ENCODE results near the gene TP63. TPM values are rescaled to one million over a fixed set of nuclear protein-coding genes. Genes with fewer than 3 reads are reported as not detected.

TP63 gene
- total RNA-seq, 2 donors from 2014 or later: 1.6 to 2.3 TPM

DNA sequence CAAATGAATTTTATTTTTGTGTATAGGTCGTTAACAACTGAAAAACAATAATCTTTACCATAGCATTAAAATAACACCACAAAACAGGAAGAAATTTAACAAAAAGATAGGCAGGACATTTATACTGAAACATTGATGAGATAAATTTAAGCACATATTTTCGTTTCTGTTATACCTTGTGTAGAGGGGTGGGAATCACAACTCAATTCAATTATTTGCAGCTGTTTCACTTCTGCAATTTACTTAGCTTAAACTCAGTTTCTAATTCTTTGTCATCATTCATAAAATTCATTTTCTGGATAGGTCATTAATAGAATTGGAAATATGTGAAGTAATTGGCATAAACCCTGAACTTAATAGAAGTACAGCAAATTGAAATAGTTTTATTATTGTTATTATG, 42.3 kb downstream of the TP63 start:
- Mint-ChIP-seq H3K4me3 (no peak overlapping the region), H3K9me3 (peaks cover 0 to 2% of the 10 kb centered on the region in 2 donors), H3K4me1 (ENCODE audit: low read depth) (no peaks in the 10 kb centered on the region), H3K27me3 (ENCODE audit: low read depth) (peaks cover 21% of the 10 kb centered on the region), H3K27ac (no peak overlapping the region), H3K36me3 (ENCODE audit: insufficient read depth in 2 of 2) (no peaks in the 10 kb centered on the region)
- no peak for DNase-seq
- no peak for ATAC-seq (replicated peaks in 1 of 2)

DNA sequence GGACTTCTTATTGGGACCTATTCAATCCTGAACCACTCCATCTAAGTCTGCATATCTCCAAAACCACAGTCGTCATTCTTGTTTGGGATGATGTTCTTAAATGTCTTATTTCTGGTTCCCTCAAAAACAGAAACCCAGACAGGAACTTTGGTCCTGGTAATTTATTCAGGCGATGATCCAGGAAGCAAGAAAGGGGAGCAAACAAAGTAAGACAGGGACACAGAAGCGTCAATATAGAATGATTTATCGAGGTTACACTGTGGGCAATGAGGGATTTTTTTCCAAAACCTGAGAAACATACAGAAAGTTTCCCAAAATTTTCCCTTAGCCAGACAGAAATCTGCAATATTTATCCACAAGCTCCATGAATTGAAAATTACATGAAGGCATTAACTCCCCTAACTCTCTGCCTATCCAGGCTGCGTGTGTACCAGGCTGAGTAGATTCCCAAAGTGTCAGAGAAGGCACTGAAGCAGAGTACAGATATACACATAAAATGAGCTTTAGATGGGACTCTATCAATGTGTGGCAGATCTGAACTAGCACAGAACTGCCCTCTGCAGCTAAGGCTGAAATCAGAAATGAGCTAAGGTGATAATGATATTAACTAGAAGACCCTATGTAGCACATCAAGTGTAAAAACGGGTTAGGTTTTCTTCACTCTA, 43.2 kb downstream of the TP63 start:
- Mint-ChIP-seq H3K4me3 (no peak overlapping the region), H3K4me1 (ENCODE audit: low read depth) (no peaks in the 10 kb centered on the region), H3K36me3 (ENCODE audit: insufficient read depth in 2 of 2) (peaks cover 0 to 2% of the 10 kb centered on the region in 2 donors), H3K27me3 (ENCODE audit: low read depth) (peaks cover 21% of the 10 kb centered on the region), H3K27ac (no peak overlapping the region), H3K9me3 (peaks cover 0 to 2% of the 10 kb centered on the region in 2 donors)
- ATAC-seq (replicated peaks in 1 of 2): no peak
- DNase-seq: no peak

DNA sequence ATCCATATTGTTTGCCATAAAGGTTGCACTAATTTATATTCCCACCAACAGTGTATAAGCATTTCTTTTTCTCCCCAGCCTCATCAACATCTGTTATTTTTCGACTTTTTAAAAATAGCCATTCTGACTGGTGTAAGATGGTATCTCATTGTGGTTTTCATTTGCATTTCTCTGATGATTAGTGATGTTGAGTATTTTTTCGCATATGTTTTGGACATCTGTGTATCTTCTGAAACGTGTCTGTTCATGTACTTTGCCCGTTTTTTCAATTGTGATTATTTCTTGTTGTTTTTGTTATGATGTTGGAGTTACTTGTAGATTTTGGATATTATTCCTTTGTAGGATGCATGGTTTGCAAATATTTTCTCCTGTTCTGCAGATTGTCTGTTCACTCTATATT, 46.5 kb downstream of the TP63 start:
- H3K4me1 Mint-ChIP-seq (ENCODE audit: low read depth): no peaks in the 10 kb centered on the region
- H3K27me3 Mint-ChIP-seq (ENCODE audit: low read depth): peaks cover 9% of the 10 kb centered on the region
- H3K27ac Mint-ChIP-seq: no peak overlapping the region
- H3K4me3 Mint-ChIP-seq: no peak overlapping the region
- ATAC-seq (replicated peaks in 1 of 2) (no peak), DNase-seq (no peak)
- peaks cover 0 to 4% of the 10 kb centered on the region in 2 donors for H3K36me3 Mint-ChIP-seq (ENCODE audit: insufficient read depth in 2 of 2)
- H3K9me3 Mint-ChIP-seq: peaks cover 0 to 2% of the 10 kb centered on the region in 2 donors

DNA sequence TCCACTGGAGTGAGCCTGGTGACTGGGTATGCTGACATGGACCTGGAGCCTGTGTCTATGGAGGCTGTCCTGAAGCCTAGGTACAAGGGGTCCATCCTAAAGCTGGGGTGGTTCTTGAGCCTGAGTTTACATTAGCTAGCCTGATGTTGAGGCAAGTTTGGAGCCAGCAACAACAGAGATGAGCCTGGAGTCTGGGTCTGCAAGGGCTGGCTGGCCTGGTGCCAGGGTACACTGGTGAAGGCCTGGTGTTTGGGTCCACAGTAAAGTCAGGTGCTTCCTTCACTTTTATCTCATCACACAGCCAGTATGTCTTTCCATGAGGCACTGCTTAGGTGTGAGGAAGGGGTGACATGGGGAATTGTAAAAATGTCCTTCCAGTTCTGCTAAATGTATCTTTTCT, 49.5 kb downstream of the TP63 start:
- peaks cover 0 to 2% of the 10 kb centered on the region in 2 donors for H3K9me3 Mint-ChIP-seq
- peaks cover 0 to 4% of the 10 kb centered on the region in 2 donors for H3K36me3 Mint-ChIP-seq (ENCODE audit: insufficient read depth in 2 of 2)
- no peak overlapping the region for H3K27ac Mint-ChIP-seq
- H3K27me3 Mint-ChIP-seq (ENCODE audit: low read depth): peaks cover 17% of the 10 kb centered on the region
- peaks cover 26% of the 10 kb centered on the region for H3K4me1 Mint-ChIP-seq (ENCODE audit: low read depth)
- H3K4me3 Mint-ChIP-seq: no peak overlapping the region
- ATAC-seq (replicated peaks in 1 of 2) (no peak), DNase-seq (no peak)

DNA sequence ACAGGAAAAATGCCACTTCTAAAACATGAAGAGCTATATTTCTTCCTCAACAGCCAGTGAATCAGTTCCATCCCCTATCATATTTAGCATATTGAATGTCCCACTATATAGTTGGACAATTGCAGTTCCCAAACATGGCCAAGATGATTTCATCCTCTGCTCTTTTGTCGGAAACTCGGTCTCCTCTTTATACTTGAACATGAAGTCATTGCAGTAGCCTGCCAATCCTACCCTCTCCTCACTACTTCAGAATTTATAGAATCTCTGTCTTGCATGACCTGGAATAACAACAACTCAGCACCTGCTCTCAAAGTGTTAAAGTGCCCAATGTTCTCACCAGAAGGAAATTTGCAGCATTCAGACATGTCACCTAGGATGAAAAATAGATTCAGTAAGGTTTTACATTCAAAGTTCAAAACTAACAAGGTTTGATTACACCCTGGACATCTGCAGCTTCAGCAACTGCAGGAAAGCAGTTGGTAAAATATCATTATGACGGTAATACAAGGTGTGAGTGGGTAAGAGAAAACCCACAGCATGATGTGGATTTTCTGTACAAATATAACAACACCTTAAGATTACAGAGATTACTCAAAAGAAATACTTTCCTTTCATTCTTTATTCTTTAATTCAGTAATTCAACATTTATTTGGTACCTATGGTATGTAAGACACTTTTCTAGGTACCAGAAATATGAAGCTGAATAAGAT, 52.5 kb downstream of the TP63 start:
- H3K4me3 Mint-ChIP-seq: peak overlapping the region; percentile 4 to 31
- ATAC-seq (replicated peaks in 1 of 2) (peak; percentile 66 to 70), DNase-seq (no peak)
- H3K27ac Mint-ChIP-seq: no peak overlapping the region
- H3K4me1 Mint-ChIP-seq (ENCODE audit: low read depth): peaks cover 38% of the 10 kb centered on the region
- H3K27me3 Mint-ChIP-seq (ENCODE audit: low read depth): peaks cover 8% of the 10 kb centered on the region
- H3K9me3 Mint-ChIP-seq: peaks cover 0 to 2% of the 10 kb centered on the region in 2 donors
- peaks cover 0 to 4% of the 10 kb centered on the region in 2 donors for H3K36me3 Mint-ChIP-seq (ENCODE audit: insufficient read depth in 2 of 2)

DNA sequence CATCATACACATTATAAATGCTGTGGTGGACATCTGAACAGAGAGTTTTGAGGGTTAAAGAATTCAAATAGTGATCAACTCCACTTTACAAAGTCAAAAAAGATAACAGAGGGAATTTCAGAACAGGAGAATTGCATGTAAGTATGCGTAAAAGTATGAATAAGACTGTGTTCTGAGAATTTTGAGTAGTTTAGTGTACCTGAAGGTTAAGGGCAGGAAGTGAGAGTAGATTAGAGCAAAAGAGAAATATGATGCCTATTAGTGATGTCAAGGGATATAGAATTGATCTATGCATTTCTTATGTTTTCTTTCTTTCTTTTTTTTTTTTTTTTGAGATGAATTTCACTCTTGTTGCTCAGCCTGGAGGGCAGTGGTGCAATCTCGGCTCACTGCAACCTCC, 53.1 kb downstream of the TP63 start:
- peaks cover 38% of the 10 kb centered on the region for H3K4me1 Mint-ChIP-seq (ENCODE audit: low read depth)
- peaks cover 0 to 2% of the 10 kb centered on the region in 2 donors for H3K9me3 Mint-ChIP-seq
- H3K4me3 Mint-ChIP-seq: peak overlapping the region; percentile 4 to 31
- peaks cover 0 to 2% of the 10 kb centered on the region in 2 donors for H3K36me3 Mint-ChIP-seq (ENCODE audit: insufficient read depth in 2 of 2)
- DNase-seq: no peak
- ATAC-seq (replicated peaks in 1 of 2): peak; percentile 64 to 66
- H3K27ac Mint-ChIP-seq: no peak overlapping the region
- H3K27me3 Mint-ChIP-seq (ENCODE audit: low read depth): peaks cover 8% of the 10 kb centered on the region

DNA sequence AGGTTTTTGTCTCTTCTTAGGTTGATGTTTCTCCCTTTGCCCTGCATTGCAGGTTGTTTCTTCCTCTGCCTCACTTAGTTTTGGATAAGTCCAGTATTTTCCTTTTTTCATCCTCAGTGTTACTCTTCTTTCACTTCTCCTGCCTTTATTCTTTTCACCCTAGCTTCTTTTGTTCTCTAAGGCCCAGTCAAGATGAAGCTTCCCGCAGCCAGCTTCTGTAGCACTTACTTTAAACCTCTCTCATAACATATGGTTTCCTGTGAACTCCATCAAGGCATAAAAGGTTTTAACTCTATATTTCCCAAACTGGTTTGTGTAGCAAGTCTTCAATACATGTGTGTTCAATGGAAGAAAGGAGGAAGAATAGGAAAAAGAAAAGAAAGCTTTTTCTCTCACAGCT, 54.1 kb downstream of the TP63 start:
- Mint-ChIP-seq H3K36me3 (ENCODE audit: insufficient read depth in 2 of 2) (peaks cover 0 to 1% of the 10 kb centered on the region in 2 donors), H3K27ac (peak overlapping the region; percentile 2), H3K9me3 (peaks cover 0 to 2% of the 10 kb centered on the region in 2 donors), H3K4me1 (ENCODE audit: low read depth) (peaks cover 38% of the 10 kb centered on the region), H3K4me3 (peak overlapping the region in 1 of 2 donors; percentile 11), H3K27me3 (ENCODE audit: low read depth) (peaks cover 8% of the 10 kb centered on the region)
- ATAC-seq (replicated peaks in 1 of 2) (no peak), DNase-seq (no peak)

DNA sequence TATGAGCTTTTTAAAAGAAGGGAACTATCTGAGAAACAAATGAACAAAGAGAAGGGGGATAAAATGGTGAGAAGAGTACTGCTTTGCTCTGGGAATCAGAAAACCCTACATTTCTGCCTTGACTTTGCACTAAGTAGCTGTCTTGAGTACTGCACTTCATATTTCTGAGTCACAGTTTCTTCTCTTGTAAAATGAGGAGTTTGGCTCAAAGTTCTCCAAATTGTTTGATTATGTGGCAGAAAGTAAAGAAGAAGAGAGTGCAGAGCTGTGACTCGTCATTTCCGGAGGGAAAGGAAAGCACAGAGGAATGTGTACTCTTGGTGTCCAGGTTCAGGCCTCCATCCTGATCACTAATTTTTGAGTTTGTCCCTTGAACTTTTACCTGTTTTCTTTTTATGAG, 54.7 kb downstream of the TP63 start:
- peaks cover 38% of the 10 kb centered on the region for H3K4me1 Mint-ChIP-seq (ENCODE audit: low read depth)
- peak overlapping the region; percentile 60 for H3K27ac Mint-ChIP-seq
- H3K36me3 Mint-ChIP-seq (ENCODE audit: insufficient read depth in 2 of 2): no peaks in the 10 kb centered on the region
- no peak overlapping the region for H3K4me3 Mint-ChIP-seq
- ATAC-seq (replicated peaks in 1 of 2) (no peak), DNase-seq (no peak)
- H3K27me3 Mint-ChIP-seq (ENCODE audit: low read depth): peaks cover 8% of the 10 kb centered on the region
- H3K9me3 Mint-ChIP-seq: peaks cover 0 to 2% of the 10 kb centered on the region in 2 donors

DNA sequence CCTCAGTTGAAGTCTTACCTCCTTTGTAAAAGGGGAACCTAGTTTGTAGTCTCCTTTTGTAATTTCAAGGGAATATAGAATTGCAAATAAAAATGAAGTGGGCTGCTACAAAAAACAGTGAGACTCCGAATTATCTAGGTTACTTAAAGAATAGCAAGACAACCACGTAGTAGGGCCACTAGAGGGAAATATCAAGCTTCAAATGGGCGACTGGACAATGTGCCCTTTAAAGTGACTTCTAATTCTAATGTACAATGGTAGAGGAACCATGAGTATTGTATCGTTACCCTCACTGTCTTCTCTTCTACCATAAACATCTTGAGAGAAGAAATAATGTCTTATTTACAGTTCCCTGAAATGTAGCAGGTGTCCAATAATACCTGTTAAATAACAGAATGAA, 56.3 kb downstream of the TP63 start:
- no peak for ATAC-seq (replicated peaks in 1 of 2)
- Mint-ChIP-seq H3K36me3 (ENCODE audit: insufficient read depth in 2 of 2) (no peaks in the 10 kb centered on the region), H3K27me3 (ENCODE audit: low read depth) (peaks cover 8% of the 10 kb centered on the region), H3K4me1 (ENCODE audit: low read depth) (peaks cover 38% of the 10 kb centered on the region), H3K27ac (no peak overlapping the region), H3K9me3 (no peaks in the 10 kb centered on the region), H3K4me3 (no peak overlapping the region)
- DNase-seq: no peak

DNA sequence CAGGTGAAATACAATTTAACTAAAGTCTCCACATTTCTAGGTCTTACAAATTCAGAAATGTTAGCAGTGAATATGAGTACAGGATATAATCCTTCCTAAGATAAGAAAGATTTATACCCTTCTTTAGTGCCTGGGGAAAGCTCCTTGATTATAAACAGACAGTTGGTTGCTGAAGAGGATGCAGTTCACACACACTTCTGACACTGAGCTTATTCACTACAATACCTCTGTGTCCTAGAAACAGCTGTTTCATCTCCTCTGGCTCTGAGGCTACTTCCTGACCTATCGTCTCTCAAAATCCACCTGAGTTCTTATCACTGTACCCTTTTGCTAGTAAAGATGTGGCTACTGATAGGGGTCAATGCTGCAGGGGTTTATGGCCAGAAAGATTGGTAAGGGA, 57.1 kb downstream of the TP63 start:
- no peak overlapping the region for H3K27ac Mint-ChIP-seq
- DNase-seq (no peak), ATAC-seq (replicated peaks in 1 of 2) (peak; percentile 31 to 40)
- H3K9me3 Mint-ChIP-seq: no peaks in the 10 kb centered on the region
- no peak overlapping the region for H3K4me3 Mint-ChIP-seq
- no peaks in the 10 kb centered on the region for H3K36me3 Mint-ChIP-seq (ENCODE audit: insufficient read depth in 2 of 2)
- peaks cover 8% of the 10 kb centered on the region for H3K27me3 Mint-ChIP-seq (ENCODE audit: low read depth)
- H3K4me1 Mint-ChIP-seq (ENCODE audit: low read depth): peaks cover 37% of the 10 kb centered on the region

DNA sequence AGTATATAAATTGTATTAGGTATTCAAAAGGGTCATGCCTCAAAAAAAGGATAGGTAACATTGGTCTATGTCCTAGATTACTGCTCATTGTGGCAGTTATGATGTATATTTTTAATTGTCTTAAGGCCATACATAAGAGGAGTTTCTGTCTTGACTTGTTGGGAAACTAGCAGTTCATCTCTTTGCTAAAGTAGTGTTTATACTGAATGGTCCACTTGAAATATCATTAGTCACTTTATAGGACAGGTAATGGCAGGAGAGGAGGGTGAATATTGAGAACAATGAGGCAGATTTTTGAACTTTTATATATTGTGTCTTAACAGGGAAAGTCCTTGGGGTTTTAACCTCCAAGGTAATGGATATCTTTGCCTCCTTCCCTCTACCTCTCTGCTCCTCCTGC, 58.4 kb downstream of the TP63 start:
- no peak overlapping the region for H3K4me3 Mint-ChIP-seq
- no peak for ATAC-seq (replicated peaks in 1 of 2)
- peaks cover 8% of the 10 kb centered on the region for H3K27me3 Mint-ChIP-seq (ENCODE audit: low read depth)
- H3K9me3 Mint-ChIP-seq: no peaks in the 10 kb centered on the region
- DNase-seq: no peak
- no peaks in the 10 kb centered on the region for H3K36me3 Mint-ChIP-seq (ENCODE audit: insufficient read depth in 2 of 2)
- H3K27ac Mint-ChIP-seq: no peak overlapping the region
- peaks cover 23% of the 10 kb centered on the region for H3K4me1 Mint-ChIP-seq (ENCODE audit: low read depth)

DNA sequence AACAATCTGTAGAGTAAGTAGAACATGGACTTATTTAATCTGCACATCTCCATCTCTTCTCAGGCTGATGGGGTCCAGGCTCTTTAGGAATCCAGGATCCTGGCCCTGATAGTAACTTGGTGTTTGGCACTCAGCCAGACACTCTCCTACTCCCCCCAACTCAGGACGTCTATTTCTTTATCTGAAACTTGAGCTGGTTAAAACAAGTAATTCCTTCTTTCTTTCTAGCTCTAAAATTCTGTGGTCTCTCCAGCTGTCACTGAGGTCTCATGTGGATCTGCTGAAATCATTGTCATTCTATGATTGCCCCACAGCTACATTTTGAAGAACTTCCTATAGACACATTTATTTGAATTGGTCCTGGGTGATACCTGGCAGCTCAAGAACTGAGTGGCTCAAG, 59.0 kb downstream of the TP63 start:
- H3K36me3 Mint-ChIP-seq (ENCODE audit: insufficient read depth in 2 of 2): no peaks in the 10 kb centered on the region
- DNase-seq: no peak

DNA sequence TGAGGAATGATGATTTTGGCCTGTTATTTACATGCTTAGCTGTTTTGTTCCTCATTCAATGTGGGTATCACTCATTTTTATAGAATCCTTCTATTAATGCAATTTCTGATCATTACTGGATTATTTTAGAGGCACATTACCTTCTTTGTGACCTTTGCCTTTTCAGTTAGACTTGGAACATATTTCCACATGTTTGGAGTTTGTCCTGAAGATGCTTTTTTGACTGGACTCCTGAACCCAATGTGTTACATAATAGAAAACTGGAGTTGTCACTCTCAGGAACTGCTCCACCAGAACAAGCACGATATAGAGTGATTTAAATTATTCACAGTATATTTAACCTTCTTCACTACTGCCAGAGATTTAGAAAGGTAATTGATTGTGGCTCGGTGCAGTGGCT, 59.5 kb downstream of the TP63 start:
- Mint-ChIP-seq H3K36me3 (ENCODE audit: insufficient read depth in 2 of 2) (no peaks in the 10 kb centered on the region), H3K4me3 (no peak overlapping the region), H3K9me3 (no peaks in the 10 kb centered on the region), H3K27me3 (ENCODE audit: low read depth) (no peaks in the 10 kb centered on the region), H3K27ac (no peak overlapping the region), H3K4me1 (ENCODE audit: low read depth) (peaks cover 13% of the 10 kb centered on the region)
- ATAC-seq (replicated peaks in 1 of 2): no peak
- no peak for DNase-seq

More for the DNA sequence above, 59.0 kb downstream of the TP63 start:
- Mint-ChIP-seq H3K27ac (no peak overlapping the region), H3K27me3 (ENCODE audit: low read depth) (peaks cover 4% of the 10 kb centered on the region), H3K4me1 (ENCODE audit: low read depth) (peaks cover 17% of the 10 kb centered on the region), H3K9me3 (no peaks in the 10 kb centered on the region), H3K4me3 (no peak overlapping the region)
- no peak for ATAC-seq (replicated peaks in 1 of 2)

Measured in activated T-cell treated with anti-CD3 and anti-CD28 coated beads, Interleukin-2, amount 50 U/mL, for 72 hours (primary cell).